Umbilical cord (tissue), 2 donors: ENCODE results near the gene RPS5. TPM values are rescaled to one million over a fixed set of nuclear protein-coding genes. Genes with fewer than 3 reads are reported as not detected.
A peak's percentile ranks its signal among the peaks of the same experiment; 100 is the strongest.
"Not testable (repeated sequence)": the region's sequence is repeated elsewhere in the genome, so short reads cannot be mapped to it uniquely, and the experiment has no call there.

Source experiments
- DNase-seq: peaks from one replicate; pipeline ENCODE4 v3.0.0-alpha.2; 2015; ENCODE audit warnings: low spot score
- total RNA-seq: library from RNA; depleted of rRNA; stranded (reverse); fragments of >200 nt; gene quantifications from one replicate; pipeline ENCODE4 v1.2.3, GENCODE V29; 2014; ENCODE audit warnings: low replicate concordance; ENCODE audit not compliant: insufficient read depth

The RPS5 gene
- total RNA-seq, result 1,414 TPM

GRCh38 chr19:58386576-58387337, at the start of gene RPS5:
Gene RPS5 (plus strand): TSS chr19:58387269. CDS start chr19:58388138, 869 bp downstream.
- peak; percentile 99 for DNase-seq

- DNase-seq, result no peak
These were observed 48.7 kb upstream of the RPS5 start for GRCh38 chr19:58338336-58338735.

GRCh38 chr19:58338825-58339558, 48.1 kb upstream of the RPS5 start:
- no peak for DNase-seq

- no peak for DNase-seq
These were observed 41.5 kb upstream of the RPS5 start for GRCh38 chr19:58345558-58345957.

- peak; percentile 75 for DNase-seq
These were observed 39.8 kb upstream of the RPS5 start for GRCh38 chr19:58346961-58347929.

GRCh38 chr19:58348080-58348479, 39.0 kb upstream of the RPS5 start:
- DNase-seq, result not testable (repeated sequence)

- no peak for DNase-seq
These were observed 37.5 kb upstream of the RPS5 start for GRCh38 chr19:58349590-58349989.

- DNase-seq, result no peak
These were observed 36.8 kb upstream of the RPS5 start for GRCh38 chr19:58350001-58350861.

GRCh38 chr19:58350871-58351557, 36.1 kb upstream of the RPS5 start:
- DNase-seq, result no peak

- no peak for DNase-seq
These were observed 35.6 kb upstream of the RPS5 start for GRCh38 chr19:58351558-58351878.

GRCh38 chr19:58351990-58352755, 34.9 kb upstream of the RPS5 start:
- DNase-seq, result no peak

- no peak for DNase-seq
These were observed 34.1 kb upstream of the RPS5 start, which contains the start of gene A1BG for GRCh38 chr19:58352760-58353671. Gene A1BG (minus strand): TSS chr19:58353492. CDS start chr19:58353437, 55 bp downstream.

GRCh38 chr19:58353717-58354477, 33.2 kb upstream of the RPS5 start:
- no peak for DNase-seq

- DNase-seq, result no peak
These were observed 32.5 kb upstream of the RPS5 start for GRCh38 chr19:58354478-58355030.

- no peak for DNase-seq
These were observed 31.8 kb upstream of the RPS5 start for GRCh38 chr19:58355215-58355796.

- DNase-seq, result no peak
These were observed 30.9 kb upstream of the RPS5 start for GRCh38 chr19:58355908-58356765.
